Trophoblast cell (in vitro differentiated cells and primary cell): ENCODE data around the gene SIRPA.
A peak's percentile ranks its signal among the peaks of the same experiment; 100 is the strongest.

Experiments
- DNase-seq, 2 donors: peaks; one replicate each; pipeline ENCODE4 v3.0.0-alpha.2; 2016
- H2AFZ ChIP-seq: 2 replicates; pipeline ENCODE4 v1.6.1; 2013; ENCODE audit warnings: low read length, moderate library complexity, mild to moderate bottlenecking; ENCODE audit not compliant: insufficient read depth, poor library complexity
- H2AK5ac ChIP-seq: 2 replicates; pipeline ENCODE4 v1.6.1; 2013; ENCODE audit warnings: mild to moderate bottlenecking, low read length
- H2BK120ac ChIP-seq: 2 replicates; pipeline ENCODE4 v1.6.1; 2013; ENCODE audit warnings: low read length, mild to moderate bottlenecking, moderate library complexity; ENCODE audit not compliant: insufficient read depth, poor library complexity
- H2BK12ac ChIP-seq: 2 replicates; pipeline ENCODE4 v1.6.1; 2013; ENCODE audit warnings: mild to moderate bottlenecking, low read length, moderate library complexity
- H2BK5ac ChIP-seq: 2 replicates; pipeline ENCODE4 v1.6.1; 2013; ENCODE audit warnings: low read length, low read depth, moderate library complexity, mild to moderate bottlenecking; ENCODE audit not compliant: poor library complexity
- H3K14ac ChIP-seq: 2 replicates; pipeline ENCODE4 v1.6.1; 2013; ENCODE audit warnings: mild to moderate bottlenecking, low read length
- H3K18ac ChIP-seq: 2 replicates; pipeline ENCODE4 v1.6.1; 2013; ENCODE audit warnings: mild to moderate bottlenecking, low read length
- H3K23ac ChIP-seq: 2 replicates; pipeline ENCODE4 v1.6.1; 2013; ENCODE audit warnings: low read length
- H3K27ac ChIP-seq: 2 replicates; pipeline ENCODE4 v1.5.1; 2013; ENCODE audit warnings: low read depth, mild to moderate bottlenecking, inconsistent platforms, low read length, moderate library complexity
- H3K27me3 ChIP-seq: 2 replicates; pipeline ENCODE4 v1.6.1; 2013; ENCODE audit warnings: inconsistent platforms, mild to moderate bottlenecking, low read length, moderate library complexity; ENCODE audit not compliant: insufficient read depth
- H3K36me3 ChIP-seq, 2 experiments: 1 replicate in 1 of 2; 2 replicates in 1 of 2; pipeline ENCODE4 v1.6.1; 2013; ENCODE audit warnings: low read length in 2 of 2, mild to moderate bottlenecking in 2 of 2, moderate library complexity in 1 of 2; ENCODE audit not compliant: insufficient read depth in 2 of 2, control insufficient read depth in 1 of 2
- H3K4ac ChIP-seq: 2 replicates; pipeline ENCODE4 v1.6.1; 2013; ENCODE audit warnings: low read depth, mild to moderate bottlenecking, low read length, moderate library complexity
- H3K4me1 ChIP-seq, 2 experiments: 1 replicate in 1 of 2; 2 replicates in 1 of 2; pipeline ENCODE4 v1.6.1; 2013; ENCODE audit warnings: low read length in 2 of 2, mild to moderate bottlenecking in 2 of 2, moderate library complexity in 1 of 2; ENCODE audit not compliant: insufficient read depth in 2 of 2, control insufficient read depth in 1 of 2
- H3K4me2 ChIP-seq: 2 replicates; pipeline ENCODE4 v1.6.1; 2013; ENCODE audit warnings: inconsistent platforms, mild to moderate bottlenecking, low read length, moderate library complexity
- H3K4me3 ChIP-seq: 2 replicates; pipeline ENCODE4 v1.5.1; 2013; ENCODE audit warnings: mild to moderate bottlenecking, low read depth, low read length, inconsistent platforms
- H3K79me1 ChIP-seq: one replicate; pipeline ENCODE4 v1.6.1; 2013; ENCODE audit warnings: low read length
- H3K79me2 ChIP-seq: 2 replicates; pipeline ENCODE4 v1.6.1; 2013; ENCODE audit warnings: low read length, mild to moderate bottlenecking; ENCODE audit not compliant: control insufficient read depth, insufficient read depth, poor library complexity
- H3K9ac ChIP-seq: 2 replicates; pipeline ENCODE4 v1.6.1; 2013; ENCODE audit warnings: mild to moderate bottlenecking, low read length
- H3K9me3 ChIP-seq: 2 replicates; pipeline ENCODE4 v1.6.1; 2013; ENCODE audit warnings: low read depth, mild to moderate bottlenecking, control low read depth, inconsistent platforms, low read length; ENCODE audit not compliant: insufficient read depth
- H4K12ac ChIP-seq: 2 replicates; pipeline ENCODE4 v1.6.1; 2013; ENCODE audit warnings: low read depth, mild to moderate bottlenecking, low read length, moderate library complexity
- H4K8ac ChIP-seq: 2 replicates; pipeline ENCODE4 v1.6.1; 2013; ENCODE audit warnings: low read depth, mild to moderate bottlenecking, low read length, moderate library complexity
- H4K91ac ChIP-seq: one replicate; pipeline ENCODE4 v1.6.1; 2013; ENCODE audit warnings: low read depth, mild to moderate bottlenecking, low read length, moderate library complexity
- WGBS: extraction: QIAGEN DNeasy Blood & Tissue Kit; methylation state at CpG from one replicate; pipeline ENCODE4 v1.1.7; 2013; ENCODE audit warnings: missing lambda C conversion rate; ENCODE audit not compliant: insufficient read length, insufficient coverage; ENCODE audit errors: extremely low coverage; 5-methylcytosine and 5-hydroxymethylcytosine counted together

The SIRPA gene

GRCh38 chr20:1933465-1933870 is 38.3 kb downstream of the SIRPA start:
- H3K27ac ChIP-seq, result no peak overlapping the region
- no peaks in the 10 kb centered on the region for H3K79me1 ChIP-seq
- no CpG with 5 or more reads among the region's 9 CpGs for WGBS
- DNase-seq, result no peak
- H3K23ac ChIP-seq, result no peak overlapping the region
- H3K79me2 ChIP-seq, result no peaks in the 10 kb centered on the region
- H3K36me3 ChIP-seq, result peaks cover 4 to 5% of the 10 kb centered on the region in 2 experiments
- no peaks in the 10 kb centered on the region for H3K9me3 ChIP-seq
- no peak overlapping the region for H3K4me2 ChIP-seq
- H3K4me1 ChIP-seq, result peaks cover 0 to 4% of the 10 kb centered on the region in 2 experiments
- no peak overlapping the region for H2BK12ac ChIP-seq
- H3K4me3 ChIP-seq, result no peak overlapping the region
- no peak overlapping the region for H2BK5ac ChIP-seq
- no peak overlapping the region for H3K18ac ChIP-seq
- no peak overlapping the region for H4K12ac ChIP-seq
- no peak overlapping the region for H4K91ac ChIP-seq
- H3K14ac ChIP-seq, result no peak overlapping the region
- H3K27me3 ChIP-seq, result no peaks in the 10 kb centered on the region
- H3K9ac ChIP-seq, result no peak overlapping the region
- H3K4ac ChIP-seq, result no peak overlapping the region
- H2BK120ac ChIP-seq, result no peak overlapping the region
- no peak overlapping the region for H2AFZ ChIP-seq
- H2AK5ac ChIP-seq, result no peak overlapping the region
- H4K8ac ChIP-seq, result no peak overlapping the region

GRCh38 chr20:1934156-1934555 is 38.9 kb downstream of the SIRPA start:
- Histone ChIP-seq H4K91ac (no peak overlapping the region), H2BK5ac (no peak overlapping the region), H3K9ac (no peak overlapping the region), H3K27me3 (no peaks in the 10 kb centered on the region), H3K4me1 (peaks cover 0 to 4% of the 10 kb centered on the region in 2 experiments), H2AK5ac (no peak overlapping the region), H3K79me1 (no peaks in the 10 kb centered on the region), H3K79me2 (no peaks in the 10 kb centered on the region), H3K18ac (no peak overlapping the region), H4K12ac (no peak overlapping the region), H3K4ac (no peak overlapping the region), H3K4me3 (no peak overlapping the region), H3K36me3 (peaks cover 5 to 6% of the 10 kb centered on the region in 2 experiments), H2BK120ac (no peak overlapping the region), H2BK12ac (no peak overlapping the region), H3K14ac (no peak overlapping the region), H2AFZ (no peak overlapping the region), H3K4me2 (no peak overlapping the region), H3K27ac (no peak overlapping the region), H3K23ac (no peak overlapping the region), H3K9me3 (no peaks in the 10 kb centered on the region), H4K8ac (no peak overlapping the region)
- no CpG with 5 or more reads among the region's 1 CpG for WGBS
- DNase-seq, result peak in 1 of 2 donors; percentile 8

GRCh38 chr20:1934721-1935573 is 39.7 kb downstream of the SIRPA start:
- Histone ChIP-seq H2BK12ac (no peak overlapping the region), H3K4me1 (peaks cover 0 to 4% of the 10 kb centered on the region in 2 experiments), H3K27me3 (no peaks in the 10 kb centered on the region), H3K9me3 (no peaks in the 10 kb centered on the region), H2AFZ (no peak overlapping the region), H3K18ac (no peak overlapping the region), H3K27ac (no peak overlapping the region), H4K91ac (no peak overlapping the region), H3K9ac (no peak overlapping the region), H3K36me3 (peaks cover 5 to 6% of the 10 kb centered on the region in 2 experiments), H3K4me2 (no peak overlapping the region), H3K4ac (no peak overlapping the region), H4K8ac (no peak overlapping the region), H3K79me2 (no peaks in the 10 kb centered on the region), H3K79me1 (no peaks in the 10 kb centered on the region), H3K4me3 (no peak overlapping the region), H3K23ac (no peak overlapping the region), H4K12ac (no peak overlapping the region), H2BK5ac (no peak overlapping the region), H2AK5ac (no peak overlapping the region), H2BK120ac (no peak overlapping the region), H3K14ac (no peak overlapping the region)
- no CpG with 5 or more reads among the region's 19 CpGs for WGBS
- DNase-seq, result no peak

GRCh38 chr20:1935696-1936366 is 40.6 kb downstream of the SIRPA start:
- no peak overlapping the region for H2AK5ac ChIP-seq
- peaks cover 5 to 6% of the 10 kb centered on the region in 2 experiments for H3K36me3 ChIP-seq
- no peaks in the 10 kb centered on the region for H3K79me1 ChIP-seq
- DNase-seq, result no peak
- H3K23ac ChIP-seq, result no peak overlapping the region
- no peak overlapping the region for H2BK5ac ChIP-seq
- H3K4me1 ChIP-seq, result peaks cover 0 to 4% of the 10 kb centered on the region in 2 experiments
- no peak overlapping the region for H3K18ac ChIP-seq
- no peak overlapping the region for H3K9ac ChIP-seq
- H3K14ac ChIP-seq, result no peak overlapping the region
- no peak overlapping the region for H3K4ac ChIP-seq
- no peak overlapping the region for H2AFZ ChIP-seq
- no peaks in the 10 kb centered on the region for H3K27me3 ChIP-seq
- H2BK120ac ChIP-seq, result no peak overlapping the region
- no peak overlapping the region for H3K27ac ChIP-seq
- no peak overlapping the region for H4K8ac ChIP-seq
- no peak overlapping the region for H4K12ac ChIP-seq
- H3K4me3 ChIP-seq, result no peak overlapping the region
- H2BK12ac ChIP-seq, result no peak overlapping the region
- no peaks in the 10 kb centered on the region for H3K9me3 ChIP-seq
- no peak overlapping the region for H3K4me2 ChIP-seq
- no CpG with 5 or more reads among the region's 15 CpGs for WGBS
- no peak overlapping the region for H4K91ac ChIP-seq
- no peaks in the 10 kb centered on the region for H3K79me2 ChIP-seq
